ENCODE data around the gene URGCP.
"Not testable (repeated sequence)": the region's sequence is repeated elsewhere in the genome, so short reads cannot be mapped to it uniquely, and the experiment has no call there.

URGCP gene

GRCh38 chr7:43847496-43847895 is 58.9 kb downstream of the URGCP start:
- DNase-seq (ENCODE audit: low read depth, low spot score): no peak
- H3K27ac ChIP-seq: no peak overlapping the region

GRCh38 chr7:43844662-43845061 is 61.7 kb downstream of the URGCP start:
- no peak overlapping the region for H3K27ac ChIP-seq
- no peak for DNase-seq (ENCODE audit: low read depth, low spot score)

DNA sequence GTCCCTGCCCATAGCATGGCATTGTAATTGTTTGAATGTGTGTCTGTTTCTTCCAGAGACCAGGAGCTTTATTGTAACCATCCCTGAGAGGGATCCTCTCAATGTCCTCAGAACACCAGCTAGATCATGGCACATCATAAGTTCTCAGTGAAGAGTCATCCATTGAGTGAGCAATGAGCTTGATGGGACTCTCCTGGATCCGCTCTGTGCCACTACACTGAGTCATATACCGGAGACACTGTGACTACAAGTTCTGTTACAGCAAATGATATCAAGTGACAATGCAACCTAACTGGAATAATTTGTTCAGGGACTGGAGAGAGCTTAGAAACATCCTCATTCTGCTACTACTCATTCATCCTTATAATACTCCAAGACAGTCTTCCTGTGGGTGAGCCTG is 62.1 kb downstream of the URGCP start:
- no peak for DNase-seq (ENCODE audit: low read depth, low spot score)
- H3K27ac ChIP-seq: no peak overlapping the region

DNA sequence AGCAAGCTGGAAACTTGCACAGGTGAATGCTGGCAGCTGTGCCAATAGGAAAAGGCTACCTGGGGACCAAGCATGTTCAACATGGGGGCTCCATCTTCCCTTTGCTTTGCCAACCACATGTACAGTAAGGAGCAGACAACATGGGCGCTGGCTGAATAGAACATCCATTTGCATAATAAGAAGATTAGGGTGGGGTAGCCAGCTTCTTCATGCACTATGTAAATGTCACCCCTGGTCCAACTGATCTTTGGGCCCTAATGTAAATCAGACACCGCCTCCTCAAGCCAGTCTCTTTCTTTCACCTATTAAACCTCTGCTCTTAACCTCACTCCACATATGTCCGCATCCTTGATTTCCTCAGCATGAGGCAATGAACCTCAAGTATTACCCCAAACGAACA is 63.1 kb downstream of the URGCP start:
- no peak for DNase-seq (ENCODE audit: low read depth, low spot score)
- H3K27ac ChIP-seq: no peak overlapping the region

- DNase-seq (ENCODE audit: low read depth, low spot score): no peak
- H3K27ac ChIP-seq: no peak overlapping the region
Observed at GRCh38 chr7:43838201-43838658, 68.2 kb downstream of the URGCP start.

GRCh38 chr7:43834463-43835251 is 71.7 kb downstream of the URGCP start:
- no peak overlapping the region for H3K27ac ChIP-seq
- DNase-seq (ENCODE audit: low read depth, low spot score): no peak

DNA sequence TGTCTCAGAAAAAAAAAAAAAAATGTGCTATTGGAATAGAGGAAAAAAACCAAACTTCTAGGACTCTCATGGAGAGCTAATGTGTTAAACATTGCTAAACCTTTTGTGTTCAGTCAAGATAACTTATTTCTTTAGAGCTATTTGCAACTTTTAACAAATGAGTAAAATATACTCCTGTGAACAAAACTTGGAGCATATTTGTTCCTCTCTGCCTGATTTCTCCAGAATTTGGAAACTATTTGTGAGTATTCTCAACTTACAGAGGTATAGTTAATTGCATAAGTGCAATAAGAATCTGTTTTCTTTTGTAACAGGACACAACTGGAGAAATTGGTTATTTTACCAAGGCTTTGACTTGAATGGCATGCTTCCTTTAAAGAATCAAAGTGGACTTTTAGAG is 75.5 kb downstream of the URGCP start:
- H3K27ac ChIP-seq; DNase-seq (ENCODE audit: low read depth, low spot score): not testable (repeated sequence)

Measured in epithelial cell of prostate (primary cell).